Activated CD4-positive, alpha-beta T cell treated with anti-CD3 and anti-CD28 coated beads for 48 hours (primary cell): Measurements from ENCODE around the gene UBFD1.
"Not testable (repeated sequence)": the region's sequence is repeated elsewhere in the genome, so short reads cannot be mapped to it uniquely, and the experiment has no call there.

Experiments used
- DNase-seq: peaks from one replicate; pipeline ENCODE4 v3.0.0-alpha.2; 2020

Gene UBFD1

DNA sequence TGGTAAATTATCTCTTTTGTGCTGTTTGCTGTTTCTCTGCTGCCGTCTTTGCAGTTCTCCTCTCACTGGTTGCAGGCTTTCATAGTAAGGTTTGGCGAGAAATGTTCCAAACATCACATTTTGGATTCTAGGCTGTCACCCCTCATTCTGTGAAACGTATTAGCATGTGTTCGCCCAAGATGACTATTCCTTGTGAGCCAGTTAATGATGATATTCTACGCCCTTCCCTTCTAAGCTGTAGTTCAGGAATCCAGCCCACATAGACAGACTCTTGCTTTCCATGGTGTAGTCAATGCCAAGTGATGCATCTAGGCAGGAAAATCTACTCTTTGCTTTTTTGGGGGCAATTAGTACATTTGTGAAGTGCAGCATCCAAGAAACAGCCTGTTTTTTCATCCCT, 14.4 kb downstream of the UBFD1 start:
- DNase-seq: no peak

- no peak for DNase-seq
Measured at GRCh38 chr16:23572394-23572793, 14.9 kb downstream of the UBFD1 start.

DNA sequence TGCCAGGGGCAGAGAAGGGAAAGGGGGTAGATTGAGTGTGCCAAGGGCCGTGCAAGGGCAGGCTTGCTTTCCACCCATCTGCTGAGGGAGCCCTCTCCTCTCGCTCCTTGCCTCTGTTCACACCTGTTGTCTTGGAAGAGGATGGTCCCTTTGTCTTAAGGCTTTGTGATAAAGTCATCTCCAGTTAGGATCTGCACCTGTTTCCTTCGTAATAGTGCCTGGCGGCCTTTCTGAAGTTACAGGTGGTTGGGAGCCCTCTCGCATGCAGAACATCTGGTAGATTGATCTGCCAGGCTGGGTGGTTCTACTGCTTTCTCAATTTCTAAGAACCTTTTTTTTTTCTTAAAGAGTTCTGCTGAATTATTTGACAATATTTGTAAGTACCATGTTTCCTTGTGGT, 16.3 kb downstream of the UBFD1 start:
- DNase-seq: no peak

GRCh38 chr16:23575834-23576233, 18.3 kb downstream of the UBFD1 start:
- no peak for DNase-seq

DNA sequence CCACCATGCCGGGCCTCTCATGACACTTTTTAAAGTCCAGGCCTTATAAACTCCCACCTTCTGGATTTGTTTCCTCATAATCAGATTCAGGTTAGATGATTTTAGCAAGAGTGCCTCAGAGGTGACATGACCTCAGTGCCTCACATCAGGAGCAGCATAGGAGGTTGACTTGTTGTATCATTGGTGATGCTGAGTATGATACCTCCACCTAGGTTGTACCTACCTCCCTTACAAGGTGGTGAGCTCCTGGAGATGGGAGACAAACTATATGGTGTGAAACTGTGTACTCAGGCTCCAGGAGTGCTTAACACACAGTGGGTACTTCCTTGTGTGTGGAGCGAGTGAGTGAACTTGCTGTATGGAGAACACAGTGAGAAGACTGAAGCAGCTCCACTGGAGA, 20.0 kb downstream of the UBFD1 start:
- DNase-seq: no peak

- DNase-seq: no peak
Measured at GRCh38 chr16:23578101-23578830, 20.7 kb downstream of the UBFD1 start.

DNA sequence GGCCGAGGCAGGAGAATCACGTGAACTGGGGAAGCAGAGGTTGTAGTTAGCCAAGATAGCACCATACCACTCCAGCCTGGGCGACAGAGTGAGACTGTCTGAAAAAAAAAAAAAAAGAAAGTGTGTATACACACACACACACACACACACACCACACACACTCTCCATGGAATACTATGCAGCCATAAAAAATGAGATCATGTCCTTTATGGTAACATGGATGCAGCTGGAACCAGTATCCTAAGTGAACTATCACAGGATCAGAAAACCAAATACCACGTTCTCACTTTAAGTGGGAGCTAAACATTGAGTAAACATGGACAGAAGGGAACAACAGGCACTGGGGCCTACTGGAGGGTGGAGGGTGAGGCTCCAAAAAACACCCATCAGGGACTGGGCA, 21.8 kb downstream of the UBFD1 start:
- no peak for DNase-seq

- DNase-seq: no peak
Measured at GRCh38 chr16:23580391-23580790, 22.9 kb downstream of the UBFD1 start.

- no peak for DNase-seq
Measured at GRCh38 chr16:23581764-23582163, 24.2 kb downstream of the UBFD1 start.

GRCh38 chr16:23583271-23583670, 25.7 kb downstream of the UBFD1 start:
- DNase-seq: not testable (repeated sequence)

DNA sequence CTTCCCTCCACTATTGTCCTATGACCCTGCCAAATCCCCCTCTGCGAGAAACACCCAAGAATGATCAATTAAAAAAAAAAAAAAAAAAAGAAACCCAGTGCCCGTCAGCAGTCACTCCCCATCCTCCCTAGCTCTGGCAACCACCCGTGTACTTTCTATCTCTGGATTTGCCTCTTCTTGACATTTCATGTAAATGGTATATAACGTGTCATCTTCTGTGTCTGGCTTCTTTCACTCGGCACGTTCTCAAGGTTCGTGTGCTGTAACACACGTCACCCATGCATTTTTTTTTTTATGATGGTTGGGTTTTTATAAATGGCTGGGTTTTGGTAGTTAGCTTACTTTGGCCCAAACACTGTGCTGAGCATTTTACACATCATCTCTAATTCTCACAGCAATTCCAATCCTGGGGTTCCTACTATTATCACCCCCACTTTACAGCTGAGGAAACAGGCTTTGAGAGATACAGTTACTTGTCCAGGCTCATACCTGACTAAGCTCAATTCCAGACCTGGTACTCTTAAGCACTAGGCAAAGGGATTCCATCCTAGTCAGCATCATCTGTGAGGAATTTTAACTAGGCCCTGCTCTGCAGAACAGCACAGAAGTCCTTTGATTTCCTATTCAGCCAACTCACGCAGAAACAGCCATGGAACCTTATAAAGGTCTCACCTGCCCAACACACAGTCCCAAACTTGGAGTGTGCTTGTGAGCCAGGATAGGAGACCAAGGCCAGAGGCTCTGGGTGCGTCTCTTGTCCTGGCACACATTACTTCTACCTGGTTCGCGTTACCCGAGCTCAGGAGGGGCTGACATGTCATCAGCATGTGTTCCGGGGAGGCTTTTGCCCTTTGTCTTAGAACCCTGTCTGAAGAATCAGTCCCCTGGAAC, 26.9 kb downstream of the UBFD1 start:
- DNase-seq: no peak

GRCh38 chr16:23587726-23588125, 30.2 kb downstream of the UBFD1 start:
- no peak for DNase-seq

GRCh38 chr16:23590181-23590580, 32.7 kb downstream of the UBFD1 start:
- no peak for DNase-seq

- no peak for DNase-seq
Measured at GRCh38 chr16:23594186-23594585, 36.7 kb downstream of the UBFD1 start.

DNA sequence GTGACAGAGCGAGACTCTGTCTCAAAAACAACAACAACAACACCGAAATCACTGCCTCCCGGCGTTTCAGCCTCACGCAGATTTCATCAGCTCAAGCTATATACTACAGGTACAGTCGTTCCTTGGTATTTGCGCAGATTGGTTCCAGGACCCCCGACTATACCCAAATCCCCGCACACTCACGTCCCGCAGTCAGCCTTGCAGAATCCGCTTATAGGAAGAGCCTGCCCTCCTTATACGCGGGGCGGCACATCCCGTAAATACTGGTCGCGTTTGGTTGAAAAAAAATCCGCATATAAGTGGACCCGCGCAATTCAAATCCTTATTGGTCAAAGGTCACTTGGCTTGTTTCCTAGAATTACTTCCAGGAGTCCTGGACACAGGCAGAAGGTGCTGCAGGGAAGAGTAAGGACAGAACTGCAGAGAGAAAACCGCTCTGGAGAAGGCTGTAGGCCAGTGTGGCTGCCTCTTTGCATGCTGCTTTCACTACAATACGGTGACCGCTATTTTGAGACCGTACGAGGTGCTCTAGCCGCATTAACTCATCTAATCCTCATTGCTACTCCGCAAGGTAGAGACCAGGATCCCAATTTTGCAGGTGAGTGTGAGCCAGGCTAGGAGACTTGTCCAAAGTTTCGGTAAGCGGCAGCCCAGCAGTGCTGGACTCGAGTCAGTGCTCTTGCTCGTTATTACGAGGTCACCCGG, 37.9 kb downstream of the UBFD1 start:
- no peak for DNase-seq

- DNase-seq: peak; percentile 94
Measured at GRCh38 chr16:23595951-23596720, 38.6 kb downstream of the UBFD1 start, which contains the start of gene NDUFAB1. Gene NDUFAB1 (minus strand): TSS chr16:23596316. CDS start chr16:23596290, 26 bp downstream.

GRCh38 chr16:23597003-23597756, 39.7 kb downstream of the UBFD1 start:
- peak; percentile 28 for DNase-seq

DNA sequence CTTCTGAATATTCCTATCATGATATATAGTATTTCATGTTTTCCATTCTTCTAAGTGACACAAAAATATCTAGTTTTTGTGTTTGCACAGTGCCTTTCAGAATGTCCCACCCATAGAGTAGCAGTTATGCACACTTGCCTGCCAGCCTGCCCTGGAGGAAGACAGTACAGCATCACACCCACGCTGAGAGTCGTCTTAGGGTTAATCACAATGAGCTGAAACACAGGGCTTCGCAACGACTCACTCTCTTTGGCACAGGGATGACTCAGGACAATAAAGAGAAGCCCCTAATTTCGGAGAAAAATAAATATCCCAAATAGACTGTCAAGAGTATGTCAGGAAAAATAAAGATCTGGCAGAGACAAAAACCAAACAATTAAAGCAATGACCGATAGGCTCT, 50.2 kb downstream of the UBFD1 start:
- DNase-seq: no peak

DNA sequence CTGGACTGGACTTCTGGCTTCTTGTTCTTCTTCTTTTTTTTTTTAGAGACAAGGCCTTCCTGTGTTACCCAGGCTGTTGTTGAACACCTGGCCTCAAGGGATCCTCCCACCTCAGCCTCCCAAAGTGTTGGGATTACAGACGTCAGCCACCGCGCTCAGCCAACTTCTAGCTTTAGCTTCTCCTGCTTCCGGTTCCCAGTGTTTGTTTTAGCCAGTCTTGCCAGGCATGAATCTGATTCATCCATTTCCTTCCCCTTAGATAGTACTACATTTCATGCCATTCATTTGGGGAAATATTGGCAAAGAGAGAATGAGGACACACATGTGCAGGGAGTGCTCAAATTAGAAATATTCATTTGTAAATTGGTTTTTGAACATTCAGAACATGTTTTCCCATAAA, 50.7 kb downstream of the UBFD1 start:
- no peak for DNase-seq

- DNase-seq: no peak
Measured at GRCh38 chr16:23609929-23610328, 52.4 kb downstream of the UBFD1 start.

- not testable (repeated sequence) for DNase-seq
Measured at GRCh38 chr16:23610905-23611304, 53.4 kb downstream of the UBFD1 start.

- no peak for DNase-seq
Measured at GRCh38 chr16:23611936-23612335, 54.4 kb downstream of the UBFD1 start.
